ENCODE measurements around the gene CNTN4. TPM values are rescaled to one million over a fixed set of nuclear protein-coding genes. Genes with fewer than 3 reads are reported as not detected.

The CNTN4 gene
- total RNA-seq, 1 donor: 0.09 TPM

GRCh38 chr3:2092758-2093157 is 5.9 kb upstream of the CNTN4 start:
- DNase-seq (ENCODE audit: low read depth): no peak
- no peak overlapping the region for H3K4me3 ChIP-seq (ENCODE audit: low read depth, low read length)
- TF ChIP-seq CTCF (IDR thresholded peaks at IDR 0.05; ENCODE audit: insufficient read depth, low read length): no peak

- no peak for DNase-seq (ENCODE audit: low read depth)
- no peak for TF ChIP-seq CTCF (IDR thresholded peaks at IDR 0.05; ENCODE audit: insufficient read depth, low read length)
- no peak overlapping the region for H3K4me3 ChIP-seq (ENCODE audit: low read depth, low read length)
These were observed 3.7 kb upstream of the CNTN4 start for GRCh38 chr3:2094941-2095340.

- no peak for DNase-seq (ENCODE audit: low read depth)
- TF ChIP-seq CTCF (IDR thresholded peaks at IDR 0.05; ENCODE audit: insufficient read depth, low read length): no peak
- H3K4me3 ChIP-seq (ENCODE audit: low read depth, low read length): no peak overlapping the region
These were observed 2.5 kb upstream of the CNTN4 start for GRCh38 chr3:2096216-2096615.

GRCh38 chr3:2097641-2098191 is 950 bp upstream of the CNTN4 start:
- TF ChIP-seq CTCF (IDR thresholded peaks at IDR 0.05; ENCODE audit: insufficient read depth, low read length): no peak
- no peak overlapping the region for H3K4me3 ChIP-seq (ENCODE audit: low read depth, low read length)
- DNase-seq (ENCODE audit: low read depth): no peak

DNA sequence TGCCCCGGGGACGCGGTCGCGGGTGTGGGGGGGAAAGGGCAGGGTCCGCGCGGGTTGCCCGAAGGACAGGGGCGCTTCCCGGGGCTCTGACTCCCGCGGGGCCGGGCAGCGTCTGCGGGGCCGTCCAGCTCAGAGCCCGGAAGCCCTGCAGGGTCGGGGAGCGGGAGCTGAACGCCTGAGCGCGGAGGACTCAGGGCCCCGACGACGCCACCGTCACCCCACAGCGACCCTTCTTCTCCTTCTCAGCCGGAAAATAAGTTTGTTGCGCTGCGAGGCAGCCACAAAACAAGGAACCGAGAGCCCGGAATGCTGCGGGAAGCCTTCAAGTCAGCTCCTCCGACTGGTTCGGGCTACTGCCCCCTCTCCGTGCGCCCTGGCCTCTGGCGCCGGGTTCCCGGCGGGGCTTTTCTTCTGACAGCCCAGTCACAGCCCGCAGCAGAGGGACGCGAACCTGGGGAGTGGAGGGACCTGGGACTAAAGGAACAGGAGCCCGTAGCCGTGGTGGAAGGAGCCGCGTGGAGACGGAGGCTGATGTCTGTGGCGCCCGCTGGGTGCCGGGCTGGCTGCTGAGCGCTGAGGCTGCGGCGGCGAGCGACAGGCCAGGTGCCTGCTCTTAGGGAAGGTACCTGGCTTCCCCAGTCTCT is 484 bp downstream of the CNTN4 start:
- DNase-seq (ENCODE audit: low read depth): no peak
- no peak overlapping the region for H3K4me3 ChIP-seq (ENCODE audit: low read depth, low read length)
- TF ChIP-seq CTCF (IDR thresholded peaks at IDR 0.05; ENCODE audit: insufficient read depth, low read length): no peak

- no peak for DNase-seq (ENCODE audit: low read depth)
- no peak overlapping the region for H3K4me3 ChIP-seq (ENCODE audit: low read depth, low read length)
- TF ChIP-seq CTCF (IDR thresholded peaks at IDR 0.05; ENCODE audit: insufficient read depth, low read length): no peak
These were observed 1.1 kb downstream of the CNTN4 start for GRCh38 chr3:2099779-2100191.

DNA sequence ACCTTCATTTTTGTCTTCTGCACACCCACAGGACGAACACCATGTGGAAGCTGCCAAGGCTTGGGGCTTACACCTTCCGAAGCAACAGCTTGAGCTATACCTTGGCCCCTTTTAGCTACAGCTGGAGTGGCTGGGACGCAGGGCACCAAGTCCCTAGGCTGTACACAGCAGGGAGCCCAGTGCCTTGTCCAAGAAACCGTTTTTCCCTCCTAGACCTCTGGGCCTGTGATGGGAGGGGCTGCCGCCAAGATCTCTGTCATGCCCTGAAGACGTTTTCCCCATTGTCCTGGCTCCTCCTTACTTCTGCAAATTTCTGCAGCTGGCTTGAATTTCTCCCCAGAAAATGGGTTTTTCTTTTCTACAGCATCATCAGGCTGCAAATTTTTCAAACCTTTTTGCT is 7.8 kb downstream of the CNTN4 start:
- no peak for DNase-seq (ENCODE audit: low read depth)
- no peak for TF ChIP-seq CTCF (IDR thresholded peaks at IDR 0.05; ENCODE audit: insufficient read depth, low read length)
- H3K4me3 ChIP-seq (ENCODE audit: low read depth, low read length): no peak overlapping the region

Data from fibroblast of the aortic adventitia (primary cell).